ENCODE measurements around the gene MYL11. TPM values are rescaled to one million over a fixed set of nuclear protein-coding genes. Genes with fewer than 3 reads are reported as not detected.

MYL11 gene
- total and polyA plus RNA-seq, 4 donors, result 0.44 to 3.9 TPM; not detected in 2

DNA sequence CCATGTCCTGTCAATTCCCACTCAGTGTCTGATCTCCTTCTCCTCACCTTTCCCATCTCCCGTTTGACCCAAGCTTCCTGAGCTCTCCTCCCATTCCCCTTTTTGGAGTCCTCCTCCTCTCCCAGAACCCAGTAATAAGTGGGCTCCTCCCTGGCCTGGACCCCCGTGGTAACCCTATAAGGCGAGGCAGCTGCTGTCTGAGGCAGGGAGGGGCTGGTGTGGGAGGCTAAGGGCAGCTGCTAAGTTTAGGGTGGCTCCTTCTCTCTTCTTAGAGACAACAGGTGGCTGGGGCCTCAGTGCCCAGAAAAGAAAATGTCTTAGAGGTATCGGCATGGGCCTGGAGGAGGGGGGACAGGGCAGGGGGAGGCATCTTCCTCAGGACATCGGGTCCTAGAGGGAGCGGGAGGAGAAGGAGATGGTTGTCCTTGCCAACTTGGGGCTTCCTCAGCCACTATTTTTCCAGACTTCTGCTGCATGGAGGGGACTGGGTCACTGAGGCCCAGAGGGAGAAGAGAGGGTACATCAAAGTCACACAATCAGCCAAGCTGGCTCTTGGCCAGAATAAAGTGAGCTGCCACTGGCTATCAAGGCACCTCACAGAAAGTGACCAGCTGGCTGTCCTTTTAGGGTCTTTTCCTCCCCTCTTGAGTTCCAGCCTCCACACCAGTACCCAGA, 2.4 kb upstream of the MYL11 start:
- 78 to 93% methylated on average over 6 of the region's 6 CpGs for WGBS, 2 donors
- no peak overlapping the region for H3K4me3 ChIP-seq
- peak overlapping the region in 1 of 2 donors; percentile 88 for H3K27ac ChIP-seq (ENCODE audit: low read depth in 1 of 2, low read length in 1 of 2)
- peaks cover 6 to 27% (median 16%) of the 10 kb centered on the region in 5 donors for H3K4me1 ChIP-seq (ENCODE audit: control insufficient read depth in 5 of 5, insufficient read depth in 5 of 5, low read length in 5 of 5)
- no peaks in the 10 kb centered on the region for H3K27me3 ChIP-seq (ENCODE audit: control insufficient read depth in 3 of 3, insufficient read depth in 3 of 3, low read length in 2 of 3)
- TF ChIP-seq, protein P1, sequence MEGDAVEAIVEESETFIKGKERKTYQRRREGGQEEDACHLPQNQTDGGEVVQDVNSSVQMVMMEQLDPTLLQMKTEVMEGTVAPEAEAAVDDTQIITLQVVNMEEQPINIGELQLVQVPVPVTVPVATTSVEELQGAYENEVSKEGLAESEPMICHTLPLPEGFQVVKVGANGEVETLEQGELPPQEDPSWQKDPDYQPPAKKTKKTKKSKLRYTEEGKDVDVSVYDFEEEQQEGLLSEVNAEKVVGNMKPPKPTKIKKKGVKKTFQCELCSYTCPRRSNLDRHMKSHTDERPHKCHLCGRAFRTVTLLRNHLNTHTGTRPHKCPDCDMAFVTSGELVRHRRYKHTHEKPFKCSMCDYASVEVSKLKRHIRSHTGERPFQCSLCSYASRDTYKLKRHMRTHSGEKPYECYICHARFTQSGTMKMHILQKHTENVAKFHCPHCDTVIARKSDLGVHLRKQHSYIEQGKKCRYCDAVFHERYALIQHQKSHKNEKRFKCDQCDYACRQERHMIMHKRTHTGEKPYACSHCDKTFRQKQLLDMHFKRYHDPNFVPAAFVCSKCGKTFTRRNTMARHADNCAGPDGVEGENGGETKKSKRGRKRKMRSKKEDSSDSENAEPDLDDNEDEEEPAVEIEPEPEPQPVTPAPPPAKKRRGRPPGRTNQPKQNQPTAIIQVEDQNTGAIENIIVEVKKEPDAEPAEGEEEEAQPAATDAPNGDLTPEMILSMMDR (IDR thresholded peaks at IDR 0.05; ENCODE audit: control extremely low read depth, extremely low read depth), result no peak
- peaks cover 0 to 5% (median 2%) of the 10 kb centered on the region in 4 donors for H3K36me3 ChIP-seq (ENCODE audit: control insufficient read depth in 4 of 4, insufficient read depth in 4 of 4, low read length in 4 of 4)
- no peak for DNase-seq
- H3K9ac ChIP-seq (ENCODE audit: insufficient read depth in 1 of 2, low read length in 2 of 2), result no peak overlapping the region
- H3K9me3 ChIP-seq (ENCODE audit: control insufficient read depth in 4 of 4, insufficient read depth in 3 of 4, low read length in 3 of 4), result no peaks in the 10 kb centered on the region
- no peak for ATAC-seq (ENCODE audit: insufficient read depth, low FRiP score)

DNA sequence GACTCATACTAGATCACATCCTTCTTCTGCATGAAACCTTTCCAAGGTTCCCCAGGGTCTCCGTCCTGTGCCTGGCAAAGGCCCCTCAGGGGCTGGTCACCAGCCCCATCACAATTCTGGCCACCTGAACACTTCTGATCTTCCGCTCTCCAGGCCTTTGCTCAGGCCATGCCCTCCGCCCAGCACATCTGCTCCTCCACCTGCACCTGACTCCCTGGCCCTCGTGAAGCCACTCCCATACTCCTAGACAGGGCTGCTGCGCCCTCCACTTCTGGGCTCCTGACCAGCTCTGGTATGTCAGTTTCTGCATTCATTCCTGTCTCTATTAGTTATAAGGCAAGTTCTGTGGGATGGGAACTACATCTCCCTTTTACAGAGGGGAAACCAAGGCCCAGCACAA, 1.9 kb upstream of the MYL11 start:
- TF ChIP-seq, protein P1 (IDR thresholded peaks at IDR 0.05; ENCODE audit: control extremely low read depth, extremely low read depth), result no peak
- no peaks in the 10 kb centered on the region for H3K36me3 ChIP-seq (ENCODE audit: control insufficient read depth in 4 of 4, insufficient read depth in 4 of 4, low read length in 4 of 4)
- H3K27ac ChIP-seq (ENCODE audit: low read depth in 1 of 2, low read length in 1 of 2), result no peak overlapping the region
- ATAC-seq (ENCODE audit: insufficient read depth, low FRiP score) (no peak), DNase-seq (no peak)
- no peak overlapping the region for H3K4me3 ChIP-seq
- whole genome bisulfite sequencing, 2 donors, result 80 to 86% methylated on average over 5 of the region's 5 CpGs
- H3K27me3 ChIP-seq (ENCODE audit: control insufficient read depth in 3 of 3, insufficient read depth in 3 of 3, low read length in 2 of 3), result no peaks in the 10 kb centered on the region
- H3K4me1 ChIP-seq (ENCODE audit: control insufficient read depth in 5 of 5, insufficient read depth in 5 of 5, low read length in 5 of 5), result peaks cover under 1 to 22% (median 11%) of the 10 kb centered on the region in 5 donors
- no peak overlapping the region for H3K9ac ChIP-seq (ENCODE audit: insufficient read depth in 1 of 2, low read length in 2 of 2)
- no peaks in the 10 kb centered on the region for H3K9me3 ChIP-seq (ENCODE audit: control insufficient read depth in 4 of 4, insufficient read depth in 3 of 4, low read length in 3 of 4)

DNA sequence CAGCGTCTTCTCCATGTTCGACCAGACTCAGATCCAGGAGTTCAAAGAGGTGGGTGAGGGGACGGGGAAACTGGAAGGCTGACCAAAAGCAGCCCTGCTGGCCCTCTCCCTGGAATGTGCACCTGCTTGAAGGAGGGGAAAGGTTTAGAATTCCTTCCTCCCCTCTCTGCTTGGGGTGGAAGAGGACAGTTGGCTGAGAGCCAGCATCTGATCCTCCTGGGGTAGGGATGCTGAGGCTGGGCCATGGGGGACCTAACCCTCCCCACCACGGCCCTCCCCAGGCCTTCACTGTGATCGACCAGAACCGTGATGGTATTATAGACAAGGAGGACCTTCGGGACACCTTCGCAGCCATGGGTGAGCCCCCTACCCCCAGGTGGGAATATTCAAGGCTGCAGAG, 1.3 kb downstream of the MYL11 start:
- ATAC-seq (ENCODE audit: insufficient read depth, low FRiP score) (no peak), DNase-seq (no peak)
- no peaks in the 10 kb centered on the region for H3K9me3 ChIP-seq (ENCODE audit: control insufficient read depth in 4 of 4, insufficient read depth in 3 of 4, low read length in 3 of 4)
- no peak overlapping the region for H3K27ac ChIP-seq (ENCODE audit: low read depth in 1 of 2, low read length in 1 of 2)
- no peak overlapping the region for H3K9ac ChIP-seq (ENCODE audit: insufficient read depth in 1 of 2, low read length in 2 of 2)
- H3K36me3 ChIP-seq (ENCODE audit: control insufficient read depth in 4 of 4, insufficient read depth in 4 of 4, low read length in 4 of 4), result no peaks in the 10 kb centered on the region
- peaks cover 0 to 10% (median 5%) of the 10 kb centered on the region in 5 donors for H3K4me1 ChIP-seq (ENCODE audit: control insufficient read depth in 5 of 5, insufficient read depth in 5 of 5, low read length in 5 of 5)
- WGBS, 2 donors, result 91 to 94% methylated on average over 8 of the region's 8 CpGs
- TF ChIP-seq, protein P1 (IDR thresholded peaks at IDR 0.05; ENCODE audit: control extremely low read depth, extremely low read depth), result no peak
- H3K4me3 ChIP-seq, result no peak overlapping the region
- H3K27me3 ChIP-seq (ENCODE audit: control insufficient read depth in 3 of 3, insufficient read depth in 3 of 3, low read length in 2 of 3), result no peaks in the 10 kb centered on the region
